Measurements from ENCODE around the gene FBN1.

FBN1 gene

DNA sequence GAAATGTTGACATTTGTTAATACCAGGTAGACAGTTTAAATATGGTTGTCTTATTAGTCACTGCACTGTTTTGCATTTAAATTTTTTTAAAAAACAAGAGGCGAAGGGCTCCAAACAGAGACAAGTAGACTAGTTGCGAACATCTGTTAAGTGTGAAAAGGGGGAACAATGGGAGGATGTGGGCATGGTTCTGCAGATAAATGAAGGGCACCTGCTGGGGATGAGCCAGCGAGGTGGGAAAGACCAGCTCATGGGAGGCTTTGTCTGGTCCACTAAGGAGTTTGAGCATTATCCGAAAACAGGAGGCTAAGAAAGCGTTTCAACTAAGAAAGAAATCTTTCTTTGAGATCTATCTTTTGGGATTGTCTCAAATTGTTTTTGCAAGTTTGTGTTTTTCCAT is 72.7 kb downstream of the FBN1 start (continued):
- TF ChIP-seq TOX (CRISPR knock-in tag; IDR thresholded peaks at IDR 0.05; ENCODE audit: borderline replicate concordance) (no peak), GLIS3 (CRISPR knock-in tag; IDR thresholded peaks at IDR 0.05) (no peak), ZNF565 (CRISPR knock-in tag; conservative IDR thresholded peaks at IDR 0.05; ENCODE audit: low read depth) (no peak), SNAI2 (CRISPR knock-in tag; IDR thresholded peaks at IDR 0.05) (no peak), ARNTL (CRISPR knock-in tag; IDR thresholded peaks at IDR 0.05; ENCODE audit: borderline replicate concordance, low read depth) (no peak), ISL1 (CRISPR knock-in tag; IDR thresholded peaks at IDR 0.05) (no peak)

DNA sequence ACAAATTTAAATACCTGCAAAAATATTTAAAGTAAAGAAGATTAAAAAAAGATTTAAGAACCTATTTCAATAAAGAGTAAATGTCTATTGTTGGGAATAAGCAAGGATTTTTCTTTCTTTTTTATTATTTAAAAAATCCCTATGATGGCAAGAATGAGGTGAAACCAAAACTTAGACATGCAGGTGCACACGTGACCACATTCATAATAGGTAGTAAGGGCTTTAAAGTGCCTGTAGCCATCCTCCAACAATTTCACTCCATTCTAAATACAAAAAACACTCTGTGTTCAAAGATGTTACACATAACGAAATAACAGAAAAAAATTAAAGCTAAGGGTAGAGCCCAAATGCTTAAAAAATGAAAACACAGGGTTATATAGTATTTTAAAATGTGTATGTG is 74.0 kb downstream of the FBN1 start:
- TF ChIP-seq CREB5 (CRISPR knock-in tag; IDR thresholded peaks at IDR 0.05; ENCODE audit: low read depth), result no peak
- TF ChIP-seq RARB (CRISPR knock-in tag; IDR thresholded peaks at IDR 0.05), result no peak
- no peak for TF ChIP-seq ZNF70 (CRISPR knock-in tag; IDR thresholded peaks at IDR 0.05)
- TF ChIP-seq, protein P1, sequence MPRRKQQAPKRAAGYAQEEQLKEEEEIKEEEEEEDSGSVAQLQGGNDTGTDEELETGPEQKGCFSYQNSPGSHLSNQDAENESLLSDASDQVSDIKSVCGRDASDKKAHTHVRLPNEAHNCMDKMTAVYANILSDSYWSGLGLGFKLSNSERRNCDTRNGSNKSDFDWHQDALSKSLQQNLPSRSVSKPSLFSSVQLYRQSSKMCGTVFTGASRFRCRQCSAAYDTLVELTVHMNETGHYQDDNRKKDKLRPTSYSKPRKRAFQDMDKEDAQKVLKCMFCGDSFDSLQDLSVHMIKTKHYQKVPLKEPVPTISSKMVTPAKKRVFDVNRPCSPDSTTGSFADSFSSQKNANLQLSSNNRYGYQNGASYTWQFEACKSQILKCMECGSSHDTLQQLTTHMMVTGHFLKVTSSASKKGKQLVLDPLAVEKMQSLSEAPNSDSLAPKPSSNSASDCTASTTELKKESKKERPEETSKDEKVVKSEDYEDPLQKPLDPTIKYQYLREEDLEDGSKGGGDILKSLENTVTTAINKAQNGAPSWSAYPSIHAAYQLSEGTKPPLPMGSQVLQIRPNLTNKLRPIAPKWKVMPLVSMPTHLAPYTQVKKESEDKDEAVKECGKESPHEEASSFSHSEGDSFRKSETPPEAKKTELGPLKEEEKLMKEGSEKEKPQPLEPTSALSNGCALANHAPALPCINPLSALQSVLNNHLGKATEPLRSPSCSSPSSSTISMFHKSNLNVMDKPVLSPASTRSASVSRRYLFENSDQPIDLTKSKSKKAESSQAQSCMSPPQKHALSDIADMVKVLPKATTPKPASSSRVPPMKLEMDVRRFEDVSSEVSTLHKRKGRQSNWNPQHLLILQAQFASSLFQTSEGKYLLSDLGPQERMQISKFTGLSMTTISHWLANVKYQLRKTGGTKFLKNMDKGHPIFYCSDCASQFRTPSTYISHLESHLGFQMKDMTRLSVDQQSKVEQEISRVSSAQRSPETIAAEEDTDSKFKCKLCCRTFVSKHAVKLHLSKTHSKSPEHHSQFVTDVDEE (CRISPR knock-in tag; IDR thresholded peaks at IDR 0.05), result no peak
- TF ChIP-seq ISL1 (CRISPR knock-in tag; IDR thresholded peaks at IDR 0.05), result no peak
- no peak for TF ChIP-seq GLIS3 (CRISPR knock-in tag; IDR thresholded peaks at IDR 0.05)
- TF ChIP-seq, protein P2, sequence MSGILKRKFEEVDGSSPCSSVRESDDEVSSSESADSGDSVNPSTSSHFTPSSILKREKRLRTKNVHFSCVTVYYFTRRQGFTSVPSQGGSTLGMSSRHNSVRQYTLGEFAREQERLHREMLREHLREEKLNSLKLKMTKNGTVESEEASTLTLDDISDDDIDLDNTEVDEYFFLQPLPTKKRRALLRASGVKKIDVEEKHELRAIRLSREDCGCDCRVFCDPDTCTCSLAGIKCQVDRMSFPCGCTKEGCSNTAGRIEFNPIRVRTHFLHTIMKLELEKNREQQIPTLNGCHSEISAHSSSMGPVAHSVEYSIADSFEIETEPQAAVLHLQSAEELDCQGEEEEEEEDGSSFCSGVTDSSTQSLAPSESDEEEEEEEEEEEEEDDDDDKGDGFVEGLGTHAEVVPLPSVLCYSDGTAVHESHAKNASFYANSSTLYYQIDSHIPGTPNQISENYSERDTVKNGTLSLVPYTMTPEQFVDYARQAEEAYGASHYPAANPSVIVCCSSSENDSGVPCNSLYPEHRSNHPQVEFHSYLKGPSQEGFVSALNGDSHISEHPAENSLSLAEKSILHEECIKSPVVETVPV (CRISPR knock-in tag; IDR thresholded peaks at IDR 0.05), result no peak
- no peak for TF ChIP-seq ZNF8 (CRISPR knock-in tag; IDR thresholded peaks at IDR 0.05)
- no peak for TF ChIP-seq ESRRG (CRISPR knock-in tag; IDR thresholded peaks at IDR 0.05)
- TF ChIP-seq ZNF565 (CRISPR knock-in tag; conservative IDR thresholded peaks at IDR 0.05; ENCODE audit: low read depth), result no peak
- no peak for TF ChIP-seq ZC3H10 (CRISPR knock-in tag; IDR thresholded peaks at IDR 0.05)
- no peak for ATAC-seq

DNA sequence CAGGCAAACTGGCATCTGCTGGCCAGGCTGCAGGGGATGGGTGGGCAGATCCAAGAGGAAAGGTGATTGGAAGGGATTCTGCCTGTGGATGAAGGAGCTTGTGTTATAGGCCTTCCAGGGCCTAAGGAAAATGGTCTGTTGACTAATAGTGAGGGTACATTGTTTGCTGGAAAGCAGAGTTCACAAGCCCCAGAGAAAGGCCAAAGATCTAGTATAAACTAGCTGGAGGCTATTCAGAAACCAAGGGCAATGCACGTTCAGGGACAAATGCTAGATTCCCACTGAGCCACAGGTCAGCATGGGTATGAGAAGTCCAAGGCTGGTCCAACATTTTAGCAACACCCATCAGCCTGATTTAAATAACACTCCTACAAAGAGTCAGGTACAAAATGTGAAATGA is 74.7 kb downstream of the FBN1 start:
- no peak for ATAC-seq

More for the DNA sequence above, 74.7 kb downstream of the FBN1 start:
- no peak for TF ChIP-seq BACH2 (CRISPR knock-in tag; IDR thresholded peaks at IDR 0.05; ENCODE audit: borderline replicate concordance)
- TF ChIP-seq ZNF565 (CRISPR knock-in tag; conservative IDR thresholded peaks at IDR 0.05; ENCODE audit: low read depth), result no peak
- no peak for TF ChIP-seq ISL1 (CRISPR knock-in tag; IDR thresholded peaks at IDR 0.05)
- no peak for TF ChIP-seq GLIS3 (CRISPR knock-in tag; IDR thresholded peaks at IDR 0.05)
- TF ChIP-seq ZNF8 (CRISPR knock-in tag; IDR thresholded peaks at IDR 0.05), result no peak
- TF ChIP-seq, protein P2 (CRISPR knock-in tag; IDR thresholded peaks at IDR 0.05), result no peak
- no peak for TF ChIP-seq PATZ1 (CRISPR knock-in tag; IDR thresholded peaks at IDR 0.05; ENCODE audit: borderline replicate concordance)
- TF ChIP-seq TCF4 (CRISPR knock-in tag; IDR thresholded peaks at IDR 0.05; ENCODE audit: borderline replicate concordance), result no peak
- no peak for TF ChIP-seq ARNTL (CRISPR knock-in tag; IDR thresholded peaks at IDR 0.05; ENCODE audit: borderline replicate concordance, low read depth)
- no peak for TF ChIP-seq ZFP3 (CRISPR knock-in tag; IDR thresholded peaks at IDR 0.05)
- no peak for TF ChIP-seq PPARA (CRISPR knock-in tag; IDR thresholded peaks at IDR 0.05; ENCODE audit: borderline replicate concordance)
- TF ChIP-seq, protein P1 (CRISPR knock-in tag; IDR thresholded peaks at IDR 0.05), result no peak
- TF ChIP-seq, protein P3, sequence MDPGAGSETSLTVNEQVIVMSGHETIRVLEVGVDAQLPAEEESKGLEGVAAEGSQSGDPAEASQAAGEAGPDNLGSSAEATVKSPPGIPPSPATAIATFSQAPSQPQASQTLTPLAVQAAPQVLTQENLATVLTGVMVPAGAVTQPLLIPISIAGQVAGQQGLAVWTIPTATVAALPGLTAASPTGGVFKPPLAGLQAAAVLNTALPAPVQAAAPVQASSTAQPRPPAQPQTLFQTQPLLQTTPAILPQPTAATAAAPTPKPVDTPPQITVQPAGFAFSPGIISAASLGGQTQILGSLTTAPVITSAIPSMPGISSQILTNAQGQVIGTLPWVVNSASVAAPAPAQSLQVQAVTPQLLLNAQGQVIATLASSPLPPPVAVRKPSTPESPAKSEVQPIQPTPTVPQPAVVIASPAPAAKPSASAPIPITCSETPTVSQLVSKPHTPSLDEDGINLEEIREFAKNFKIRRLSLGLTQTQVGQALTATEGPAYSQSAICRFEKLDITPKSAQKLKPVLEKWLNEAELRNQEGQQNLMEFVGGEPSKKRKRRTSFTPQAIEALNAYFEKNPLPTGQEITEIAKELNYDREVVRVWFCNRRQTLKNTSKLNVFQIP (CRISPR knock-in tag; IDR thresholded peaks at IDR 0.05; ENCODE audit: borderline replicate concordance, low read depth), result no peak
- no peak for TF ChIP-seq ZFP30 (CRISPR knock-in tag; IDR thresholded peaks at IDR 0.05)
- TF ChIP-seq TOX (CRISPR knock-in tag; IDR thresholded peaks at IDR 0.05; ENCODE audit: borderline replicate concordance), result no peak
